Ovary (tissue), 3 donors: Measurements from ENCODE around the gene NT5M.

Source experiments
- CTCF ChIP-seq, 3 donors: fragments of 450-650 bp in 2 of 3; fragments of 200-600 bp in 1 of 3; IDR thresholded peaks; one replicate each; pipeline versions ENCODE4 v1.5.1 to v1.8.0; 2016 to 2022; ENCODE audit warnings: antibody characterized with exemption in 3 of 3, mild to moderate bottlenecking in 1 of 3
- EP300 ChIP-seq: sonication (generic); formaldehyde crosslinking; IDR thresholded peaks from one replicate; pipeline ENCODE4 v1.6.1; 2017; ENCODE audit warnings: antibody characterized with exemption
- POLR2A ChIP-seq: fragments of 450-650 bp; IDR thresholded peaks from one replicate; pipeline ENCODE4 v1.6.1; 2017; ENCODE audit warnings: antibody characterized with exemption, mild to moderate bottlenecking, moderate library complexity
- donor health status: DM: no; HTN: no; CAD: no.

- TF ChIP-seq CTCF (IDR thresholded peaks at IDR 0.05): no peak
- TF ChIP-seq EP300: no peak
- TF ChIP-seq POLR2A: no peak
These were observed 61.1 kb downstream of the NT5M start for GRCh38 chr17:17364338-17364667.
